AG09319 (cell line): Measurements from ENCODE around the gene SPAG6.

Source experiments
- DNase-seq: peaks from one replicate; pipeline ENCODE4 v3.0.0-alpha.2; 2010; ENCODE audit warnings: low read depth; ENCODE audit errors: extremely low read depth
- TF ChIP-seq, protein P1 (sequence below): IDR thresholded peaks from 2 replicates; pipeline ENCODE4 v1.5.1; 2011; ENCODE audit warnings: low read depth, mild to moderate bottlenecking, inconsistent platforms, low read length, moderate library complexity

Gene SPAG6

GRCh38 chr10:22456486-22456885 lies 111.2 kb downstream of the SPAG6 start:
- no peak for DNase-seq
- TF ChIP-seq, protein P1, sequence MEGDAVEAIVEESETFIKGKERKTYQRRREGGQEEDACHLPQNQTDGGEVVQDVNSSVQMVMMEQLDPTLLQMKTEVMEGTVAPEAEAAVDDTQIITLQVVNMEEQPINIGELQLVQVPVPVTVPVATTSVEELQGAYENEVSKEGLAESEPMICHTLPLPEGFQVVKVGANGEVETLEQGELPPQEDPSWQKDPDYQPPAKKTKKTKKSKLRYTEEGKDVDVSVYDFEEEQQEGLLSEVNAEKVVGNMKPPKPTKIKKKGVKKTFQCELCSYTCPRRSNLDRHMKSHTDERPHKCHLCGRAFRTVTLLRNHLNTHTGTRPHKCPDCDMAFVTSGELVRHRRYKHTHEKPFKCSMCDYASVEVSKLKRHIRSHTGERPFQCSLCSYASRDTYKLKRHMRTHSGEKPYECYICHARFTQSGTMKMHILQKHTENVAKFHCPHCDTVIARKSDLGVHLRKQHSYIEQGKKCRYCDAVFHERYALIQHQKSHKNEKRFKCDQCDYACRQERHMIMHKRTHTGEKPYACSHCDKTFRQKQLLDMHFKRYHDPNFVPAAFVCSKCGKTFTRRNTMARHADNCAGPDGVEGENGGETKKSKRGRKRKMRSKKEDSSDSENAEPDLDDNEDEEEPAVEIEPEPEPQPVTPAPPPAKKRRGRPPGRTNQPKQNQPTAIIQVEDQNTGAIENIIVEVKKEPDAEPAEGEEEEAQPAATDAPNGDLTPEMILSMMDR = no peak

DNA sequence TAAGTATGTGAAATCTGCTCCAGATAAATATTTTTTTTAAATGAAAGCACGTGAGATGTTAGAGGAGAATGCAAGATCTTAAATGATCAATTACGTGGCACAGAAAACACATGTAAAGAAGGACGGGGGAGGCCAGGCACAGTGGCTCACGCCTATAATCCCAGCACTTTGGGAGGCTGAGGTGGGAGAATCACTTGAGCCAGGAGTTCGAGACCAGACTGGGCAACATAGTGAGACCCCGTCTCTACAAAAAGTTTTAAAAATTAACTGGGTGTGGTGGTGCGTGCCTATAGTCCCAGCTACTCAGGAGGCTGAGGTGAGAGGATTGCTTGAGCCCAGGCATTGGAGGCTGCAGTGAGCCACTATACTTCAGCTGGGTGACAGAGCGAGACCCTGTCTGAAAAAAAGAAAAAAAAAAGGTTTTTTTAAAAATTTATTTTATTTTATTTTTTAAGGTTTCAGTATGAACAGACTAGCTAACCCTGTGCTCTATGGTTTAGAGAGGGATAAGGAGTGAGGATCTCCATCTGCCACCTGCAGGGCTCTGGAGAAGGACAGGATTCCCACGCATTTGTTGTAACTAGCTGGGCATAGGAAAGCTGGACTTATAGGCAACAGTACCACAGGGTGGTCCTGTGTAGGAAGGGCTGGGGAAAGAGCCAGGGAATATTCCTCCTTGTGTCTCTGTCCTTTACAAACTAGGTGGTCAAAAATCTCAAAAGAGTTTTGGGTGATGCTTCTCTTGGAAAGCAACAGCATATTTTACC lies 113.2 kb downstream of the SPAG6 start:
- DNase-seq = no peak
- TF ChIP-seq, protein P1 = no peak

DNA sequence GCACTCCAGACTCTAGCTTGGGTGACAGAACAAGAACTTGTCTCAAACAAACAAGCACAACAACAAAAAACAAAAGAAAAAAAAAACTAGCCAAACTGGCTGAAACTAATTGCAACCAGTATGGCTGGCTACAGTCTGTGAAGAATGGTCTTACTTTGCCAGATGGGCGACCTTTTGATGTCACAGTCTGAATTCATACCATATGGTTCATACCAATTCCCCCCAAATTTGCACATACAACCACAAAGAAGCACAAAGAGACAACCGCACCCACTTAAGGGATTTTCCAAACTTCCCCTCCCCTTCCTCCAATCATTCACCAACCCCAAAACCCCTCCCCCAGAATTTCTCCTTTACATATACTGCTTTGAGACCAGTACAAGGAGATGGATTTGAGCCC lies 114.2 kb downstream of the SPAG6 start:
- TF ChIP-seq, protein P1 = no peak
- no peak for DNase-seq

GRCh38 chr10:22460101-22460500 lies 114.8 kb downstream of the SPAG6 start:
- TF ChIP-seq, protein P1 = no peak
- DNase-seq = no peak

DNA sequence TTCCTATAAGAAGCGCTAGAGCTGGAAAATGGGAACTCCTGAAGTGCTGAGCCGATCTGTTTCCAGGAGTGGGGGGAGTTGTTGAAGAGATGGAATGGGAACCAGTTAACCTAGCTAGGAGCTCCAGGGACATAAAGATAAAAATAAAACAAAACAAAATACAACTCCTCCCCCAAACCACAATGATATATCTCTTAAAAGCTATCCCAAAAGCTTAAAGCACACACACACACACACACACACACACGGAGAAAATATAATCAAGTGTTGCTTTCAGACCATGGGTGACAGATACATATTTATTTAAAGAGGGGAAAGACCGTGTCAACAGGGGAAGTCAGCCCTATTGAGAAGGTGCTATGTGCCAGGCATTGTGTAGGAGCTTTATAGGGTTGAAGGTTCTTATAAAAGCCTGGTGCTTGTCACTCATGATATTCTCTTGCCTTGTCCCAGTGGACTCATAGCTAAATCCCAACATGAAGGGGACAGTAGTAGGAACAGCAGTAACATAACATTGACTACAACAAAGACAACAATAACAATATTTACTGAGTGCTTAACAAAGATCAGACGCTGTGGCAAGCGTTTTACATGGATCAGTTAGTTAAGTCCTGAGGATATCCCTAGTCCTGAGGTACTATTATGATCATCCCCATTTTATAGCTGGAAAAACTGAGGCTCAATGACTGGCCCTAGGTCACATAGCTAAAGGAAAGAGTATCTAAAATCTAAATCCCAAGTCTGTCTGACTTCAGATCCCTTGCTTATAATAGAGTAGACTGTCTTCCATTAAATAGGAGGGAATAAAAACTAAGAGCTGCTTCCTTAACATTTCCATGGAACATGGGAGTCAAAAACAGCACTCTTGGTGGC lies 115.5 kb downstream of the SPAG6 start:
- TF ChIP-seq, protein P1 = no peak
- DNase-seq = no peak

DNA sequence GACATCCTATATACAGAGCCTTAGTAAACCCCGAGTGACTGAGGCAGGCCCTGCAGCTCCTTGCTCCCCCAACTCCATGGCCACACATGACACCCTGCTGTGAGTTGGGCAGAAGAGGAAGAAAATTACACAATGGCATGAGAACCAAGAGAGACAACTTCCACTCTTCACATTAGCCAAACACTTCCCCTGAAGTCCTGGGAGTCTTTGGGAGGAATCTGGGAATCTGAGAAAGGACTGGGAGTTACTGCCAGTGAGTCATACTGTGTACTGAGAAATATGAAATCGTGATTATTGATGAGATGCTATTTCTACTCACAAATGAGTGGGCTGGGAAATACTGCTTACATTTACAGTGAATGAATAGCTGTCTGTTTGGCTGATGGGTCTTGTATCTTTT lies 116.6 kb downstream of the SPAG6 start:
- no peak for DNase-seq
- TF ChIP-seq, protein P1 = no peak

- DNase-seq = no peak
- TF ChIP-seq, protein P1 = no peak
These were observed 118.0 kb downstream of the SPAG6 start for GRCh38 chr10:22463255-22463654.
